T47D (cell line): ENCODE results near the gene SOWAHA.

Source experiments
- DNase-seq, 2 experiments: peaks; one replicate each; pipeline versions ENCODE4 v3.0.0 to v3.0.0-alpha.2; 2011 to 2012; ENCODE audit warnings: low read depth in 1 of 2, low spot score in 1 of 2
- JUND ChIP-seq: IDR thresholded peaks from 2 replicates; pipeline ENCODE4 v1.6.1; 2012; ENCODE audit warnings: low read depth
- in situ Hi-C: cut with HindIII; loops from 2 replicates; pipeline ENCODE4 v1.10.0; 2016; ENCODE audit warnings: low sequenced_read_pairs, low pct_unique_long_range_greater_than_20kb

Gene SOWAHA

GRCh38 chr5:132807163-132807838, 5.8 kb upstream of the SOWAHA start:
- in situ Hi-C loops: no loop called here
- DNase-seq: peak in 1 of 2 experiments; percentile 71
- no peak for TF ChIP-seq JUND

- peak; percentile 66 to 88 for DNase-seq
- in situ Hi-C loops: no loop called here
These were observed 4.7 kb upstream of the SOWAHA start for GRCh38 chr5:132808448-132808847.

DNA sequence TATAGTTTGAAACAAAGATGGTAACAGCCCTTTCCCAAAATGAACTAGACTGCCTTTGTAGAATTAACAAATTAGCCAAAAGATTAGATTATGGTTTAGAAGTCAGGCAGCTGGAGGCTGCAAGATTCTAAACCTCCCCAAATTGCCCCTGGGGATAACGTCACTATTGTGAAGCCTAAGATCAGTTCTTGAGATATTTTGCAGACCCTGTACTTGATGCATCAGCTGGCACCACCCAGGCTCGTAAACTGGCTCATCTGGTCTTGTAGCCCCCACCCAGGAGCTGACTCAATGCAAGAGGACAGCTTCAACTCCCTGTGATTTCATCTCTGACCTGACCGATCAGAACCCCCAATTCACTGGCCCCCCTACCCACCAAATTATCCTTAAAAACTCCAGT, 4.2 kb upstream of the SOWAHA start:
- DNase-seq: peak in 1 of 2 experiments; percentile 59
- no peak for TF ChIP-seq JUND
- in situ Hi-C loops: no loop called here

More at GRCh38 chr5:132808448-132808847, 4.7 kb upstream of the SOWAHA start:
- TF ChIP-seq JUND: peak; percentile 61; the same call in 1 of the 2 replicates

- DNase-seq: peak in 1 of 2 experiments; percentile 88
- in situ Hi-C loops: no loop called here
These were observed 2.5 kb upstream of the SOWAHA start for GRCh38 chr5:132810605-132811004.

DNA sequence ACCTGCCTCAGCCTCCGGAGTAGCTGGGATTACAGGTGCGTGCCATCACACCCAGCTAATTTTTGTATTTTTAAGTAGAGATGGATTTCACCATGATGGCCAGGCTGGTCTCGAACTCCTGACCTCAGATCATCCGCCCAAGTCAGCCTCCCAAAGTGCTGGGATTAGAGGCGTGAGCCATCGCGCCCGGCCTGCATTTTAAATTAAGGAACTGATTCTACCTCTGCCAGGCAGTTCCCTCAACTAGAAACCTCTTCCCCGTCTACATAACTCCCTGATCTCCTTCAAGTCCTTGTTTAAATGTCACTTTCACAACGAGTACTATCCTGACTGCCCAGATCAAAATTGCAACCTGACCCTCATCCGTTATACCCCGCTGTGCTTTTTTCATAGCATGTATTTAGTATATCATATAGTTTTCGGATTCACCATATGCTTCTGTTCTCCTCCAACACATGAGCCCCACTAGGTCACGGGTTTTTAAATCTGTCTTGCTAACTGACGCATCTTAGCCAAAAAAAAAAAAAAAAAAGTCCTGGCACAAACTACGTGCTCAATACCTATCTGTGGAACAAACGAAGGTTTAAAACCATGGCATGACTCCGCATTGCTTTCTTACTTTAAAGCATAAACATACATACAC, 858 bp upstream of the SOWAHA start:
- in situ Hi-C loops: no loop called here
- peak in 1 of 2 experiments; percentile 30 for DNase-seq
- TF ChIP-seq JUND: no peak

More at GRCh38 chr5:132810605-132811004, 2.5 kb upstream of the SOWAHA start:
- peak; percentile 68 for TF ChIP-seq JUND

DNA sequence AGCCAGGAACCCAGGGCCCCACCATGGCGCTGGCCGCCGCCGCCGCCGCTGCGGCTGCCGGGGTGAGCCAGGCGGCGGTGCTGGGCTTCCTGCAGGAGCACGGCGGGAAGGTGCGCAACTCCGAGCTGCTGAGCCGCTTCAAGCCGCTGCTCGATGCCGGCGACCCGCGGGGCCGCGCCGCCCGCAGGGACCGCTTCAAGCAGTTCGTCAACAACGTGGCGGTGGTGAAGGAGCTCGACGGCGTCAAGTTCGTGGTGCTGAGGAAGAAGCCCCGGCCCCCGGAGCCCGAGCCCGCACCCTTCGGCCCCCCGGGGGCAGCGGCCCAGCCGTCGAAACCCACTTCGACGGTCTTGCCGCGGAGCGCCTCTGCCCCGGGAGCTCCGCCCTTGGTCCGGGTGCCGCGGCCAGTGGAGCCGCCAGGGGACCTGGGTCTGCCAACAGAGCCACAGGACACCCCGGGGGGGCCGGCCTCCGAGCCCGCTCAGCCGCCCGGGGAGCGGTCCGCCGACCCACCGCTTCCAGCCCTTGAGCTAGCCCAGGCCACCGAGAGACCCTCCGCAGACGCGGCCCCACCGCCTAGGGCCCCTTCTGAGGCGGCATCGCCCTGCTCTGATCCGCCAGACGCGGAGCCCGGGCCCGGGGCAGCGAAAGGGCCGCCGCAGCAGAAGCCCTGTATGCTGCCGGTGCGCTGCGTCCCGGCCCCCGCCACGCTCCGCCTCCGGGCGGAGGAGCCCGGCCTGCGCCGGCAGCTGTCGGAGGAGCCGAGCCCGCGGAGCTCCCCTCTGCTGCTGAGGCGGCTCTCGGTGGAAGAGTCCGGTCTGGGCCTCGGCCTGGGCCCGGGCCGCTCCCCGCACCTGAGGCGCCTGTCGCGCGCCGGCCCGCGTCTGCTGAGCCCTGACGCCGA, 749 bp downstream of the SOWAHA start:
- no peak for TF ChIP-seq JUND
- in situ Hi-C loops: no loop called here
- peak; percentile 64 to 78 for DNase-seq

DNA sequence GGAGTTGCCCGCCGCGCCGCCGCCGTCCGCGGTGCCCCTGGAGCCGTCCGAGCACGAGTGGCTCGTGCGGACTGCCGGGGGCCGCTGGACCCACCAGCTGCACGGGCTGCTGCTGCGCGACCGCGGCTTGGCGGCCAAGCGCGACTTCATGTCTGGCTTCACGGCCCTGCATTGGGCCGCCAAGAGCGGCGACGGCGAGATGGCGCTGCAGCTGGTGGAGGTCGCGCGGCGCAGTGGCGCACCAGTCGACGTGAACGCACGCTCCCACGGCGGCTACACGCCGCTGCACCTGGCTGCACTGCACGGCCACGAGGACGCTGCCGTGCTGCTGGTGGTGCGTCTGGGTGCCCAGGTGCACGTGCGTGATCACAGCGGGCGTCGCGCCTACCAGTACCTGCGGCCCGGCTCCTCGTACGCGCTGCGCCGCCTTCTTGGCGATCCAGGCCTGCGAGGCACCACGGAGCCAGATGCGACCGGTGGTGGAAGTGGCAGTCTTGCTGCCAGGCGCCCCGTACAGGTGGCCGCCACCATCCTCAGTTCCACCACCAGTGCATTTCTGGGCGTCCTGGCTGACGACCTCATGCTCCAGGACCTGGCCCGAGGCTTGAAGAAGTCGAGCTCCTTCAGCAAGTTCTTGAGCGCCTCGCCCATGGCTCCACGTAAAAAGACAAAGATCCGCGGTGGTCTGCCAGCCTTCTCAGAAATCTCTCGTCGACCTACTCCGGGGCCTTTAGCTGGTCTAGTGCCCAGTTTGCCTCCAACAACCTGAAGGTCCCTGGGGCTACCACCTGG, 1.6 kb downstream of the SOWAHA start:
- in situ Hi-C loops: no loop called here

GRCh38 chr5:132815454-132815853, 2.4 kb downstream of the SOWAHA start:
- DNase-seq: no peak
- TF ChIP-seq JUND: no peak
- in situ Hi-C loops: no loop called here

More for the DNA sequence above, 1.6 kb downstream of the SOWAHA start:
- DNase-seq: peak in 1 of 2 experiments; percentile 66
- no peak for TF ChIP-seq JUND

- in situ Hi-C loops: no loop called here
- no peak for DNase-seq
- no peak for TF ChIP-seq JUND
These were observed 3.0 kb downstream of the SOWAHA start for GRCh38 chr5:132816083-132816482.

- DNase-seq: no peak
- in situ Hi-C loops: no loop called here
- TF ChIP-seq JUND: no peak
These were observed 3.5 kb downstream of the SOWAHA start for GRCh38 chr5:132816554-132816953.

- in situ Hi-C loops: no loop called here
- DNase-seq: no peak
- no peak for TF ChIP-seq JUND
These were observed 3.9 kb downstream of the SOWAHA start for GRCh38 chr5:132817011-132817410.

DNA sequence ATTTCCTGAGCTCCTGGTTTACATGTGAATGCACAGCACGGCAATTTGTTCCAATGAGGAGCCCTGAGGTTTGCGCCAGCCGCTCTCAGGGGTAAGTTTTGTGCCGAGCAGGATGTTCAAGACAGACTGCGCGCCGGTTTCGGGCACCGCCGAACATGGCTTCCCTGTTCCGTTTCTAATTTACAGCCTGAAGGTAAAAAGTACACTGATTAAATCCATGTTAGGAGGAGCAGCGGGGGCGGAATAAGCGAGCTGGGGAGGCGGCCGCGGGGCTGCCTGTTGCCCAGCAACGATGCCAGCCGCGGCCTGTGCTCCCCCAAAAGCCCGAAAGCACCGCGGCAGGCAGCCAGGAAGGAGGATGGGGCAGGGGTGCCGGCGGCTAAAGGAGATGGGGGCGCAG, 6.4 kb downstream of the SOWAHA start:
- no peak for DNase-seq
- in situ Hi-C loops: no loop called here
- TF ChIP-seq JUND: no peak
